OCI-LY7 (cell line): ENCODE results near the gene EDC3. TPM values are rescaled to one million over a fixed set of nuclear protein-coding genes. Genes with fewer than 3 reads are reported as not detected.

Experiments
- BruUV-seq: library from RNA; stranded (reverse); fragments of 400-500 nt; replicated peaks from 2 replicates; lab custom pipeline; 2021; lab: Mats Ljungman, UMichigan
- CTCF ChIA-PET: fragments of 300-600 bp; sonication (Branson Sonifier 250); formaldehyde crosslinking; loops from one replicate; lab custom pipeline; 2022; ENCODE audit warnings: antibody characterized with exemption; ENCODE audit not compliant: unreplicated experiment; lab: Charles Lee
- POLR2A ChIA-PET: fragments of 300-600 bp; sonication (Branson Sonifier 250); formaldehyde crosslinking; loops from one replicate; lab custom pipeline; 2022; ENCODE audit warnings: antibody characterized with exemption; lab: Charles Lee
- DNase-seq: peaks from one replicate; pipeline ENCODE4 v3.0.0-alpha.2; 2015; ENCODE audit warnings: low spot score
- H2AFZ ChIP-seq: fragments of 200-600 bp; sonication (generic), shearing (Covaris generic); 2 replicates; pipeline ENCODE4 v1.6.1; 2014; ENCODE audit warnings: mild to moderate bottlenecking, antibody characterized with exemption, low read length, moderate library complexity
- H3K27ac ChIP-seq: fragments of 200-600 bp; sonication (generic); 2 replicates; pipeline ENCODE4 v1.5.1; 2014; ENCODE audit warnings: mixed run types, low read depth, mild to moderate bottlenecking, moderate library complexity, low read length, inconsistent platforms; ENCODE audit not compliant: poor library complexity, severe bottlenecking
- H3K36me3 ChIP-seq: fragments of 200-600 bp; sonication (generic); 2 replicates; pipeline ENCODE4 v1.6.1; 2014; ENCODE audit warnings: mild to moderate bottlenecking, antibody characterized with exemption, low read length, moderate library complexity, mixed read lengths; ENCODE audit not compliant: insufficient read depth
- H3K4me1 ChIP-seq: fragments of 200-600 bp; sonication (generic); 2 replicates; pipeline ENCODE4 v1.5.1; 2014; ENCODE audit warnings: mild to moderate bottlenecking, low read length; ENCODE audit not compliant: insufficient read depth, poor library complexity, severe bottlenecking
- H3K4me2 ChIP-seq: fragments of 200-600 bp; sonication (generic); 2 replicates; pipeline ENCODE4 v1.6.1; 2014; ENCODE audit warnings: mild to moderate bottlenecking, low read length
- H3K4me3 ChIP-seq: fragments of 200-600 bp; sonication (generic); 2 replicates; pipeline ENCODE4 v1.5.1; 2014; ENCODE audit warnings: mild to moderate bottlenecking, low read depth, low read length; ENCODE audit not compliant: poor library complexity, severe bottlenecking
- H3K79me2 ChIP-seq: fragments of 200-600 bp; sonication (generic); 2 replicates; pipeline ENCODE4 v1.6.1; 2016; ENCODE audit warnings: low read depth, mild to moderate bottlenecking, low read length, moderate library complexity, mixed read lengths; ENCODE audit not compliant: insufficient read depth
- H3K9me2 ChIP-seq: fragments of 200-600 bp; sonication (generic); 2 replicates; pipeline ENCODE4 v1.6.1; 2016; ENCODE audit warnings: mild to moderate bottlenecking, low read length, mixed read lengths; ENCODE audit not compliant: insufficient read depth
- H3K9me3 ChIP-seq: fragments of 200-600 bp; sonication (generic); 2 replicates; pipeline ENCODE4 v1.6.1; 2014; ENCODE audit warnings: mild to moderate bottlenecking, mixed run types, low read length, mixed read lengths
- H4K20me1 ChIP-seq: fragments of 200-600 bp; sonication (generic); 2 replicates; pipeline ENCODE4 v1.6.1; 2014; ENCODE audit warnings: mild to moderate bottlenecking, antibody characterized with exemption, low read length, moderate library complexity, mixed read lengths; ENCODE audit not compliant: insufficient read depth
- EZH2phosphoT487 ChIP-seq: fragments of 200-600 bp; sonication (generic); IDR thresholded peaks from 2 replicates; pipeline ENCODE4 v1.6.1; 2018; ENCODE audit warnings: low read depth, borderline replicate concordance, mild to moderate bottlenecking, mixed run types, antibody characterized with exemption, low read length, moderate library complexity, mixed read lengths
- intact Hi-C: fragments of 100-400 bp; cut with micrococcal nuclease; formaldehyde crosslinking; loops from one replicate; pipeline ENCODE4 v1.10.0; 2022; ENCODE audit not compliant: unreplicated experiment
- total RNA-seq, 2 experiments: library from RNA; depleted of rRNA in 1 of 2; stranded (reverse); fragments of >200 nt in 1 of 2; shearing (Covaris generic) in 1 of 2; gene quantifications; 2 replicates each; pipeline ENCODE4 v1.2.3, GENCODE V29; 2014 to 2022
- TF ChIP-seq, protein P1 (sequence below): fragments of 200-600 bp; sonication (generic); conservative IDR thresholded peaks from 2 replicates; pipeline ENCODE4 v1.5.1; 2014; ENCODE audit warnings: mild to moderate bottlenecking, antibody characterized with exemption, low read length, moderate library complexity, mixed read lengths

The EDC3 gene
- total RNA-seq, 2 experiments from 2014 or later, result 13.4 to 51.4 TPM

DNA sequence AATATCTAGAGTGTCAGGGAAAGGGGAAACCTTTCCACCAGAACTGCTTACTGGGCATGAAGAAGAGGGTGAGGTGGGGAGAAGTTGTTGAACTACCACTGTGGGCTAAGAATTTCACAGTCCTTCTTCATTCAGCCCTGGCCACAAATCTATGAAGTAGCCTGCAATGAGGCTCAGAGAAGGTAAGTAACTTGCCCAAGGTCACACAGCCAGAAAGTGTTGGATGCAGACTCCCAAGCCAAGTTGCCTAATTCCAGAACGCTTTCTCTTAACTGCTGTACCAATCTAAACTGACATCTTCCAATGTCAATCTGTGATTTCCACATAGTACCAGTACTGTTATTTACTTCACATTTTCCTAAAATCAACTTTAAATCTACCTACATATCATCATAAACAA, 27.4 kb upstream of the EDC3 start:
- Histone ChIP-seq H3K79me2 (no peaks in the 10 kb centered on the region), H3K4me1 (no peaks in the 10 kb centered on the region), H3K27ac (no peak overlapping the region), H3K36me3 (no peaks in the 10 kb centered on the region), H4K20me1 (no peaks in the 10 kb centered on the region), H3K4me3 (no peak overlapping the region), H2AFZ (no peak overlapping the region), H3K9me2 (no peaks in the 10 kb centered on the region), H3K9me3 (no peaks in the 10 kb centered on the region), H3K4me2 (no peak overlapping the region)
- intact Hi-C loops, result no loop called here
- no TSS peak for BruUV-seq
- CTCF ChIA-PET, result no interaction called here
- POLR2A ChIA-PET, result no interaction called here
- DNase-seq, result no peak
- no peak for TF ChIP-seq EZH2phosphoT487
- TF ChIP-seq, protein P1, sequence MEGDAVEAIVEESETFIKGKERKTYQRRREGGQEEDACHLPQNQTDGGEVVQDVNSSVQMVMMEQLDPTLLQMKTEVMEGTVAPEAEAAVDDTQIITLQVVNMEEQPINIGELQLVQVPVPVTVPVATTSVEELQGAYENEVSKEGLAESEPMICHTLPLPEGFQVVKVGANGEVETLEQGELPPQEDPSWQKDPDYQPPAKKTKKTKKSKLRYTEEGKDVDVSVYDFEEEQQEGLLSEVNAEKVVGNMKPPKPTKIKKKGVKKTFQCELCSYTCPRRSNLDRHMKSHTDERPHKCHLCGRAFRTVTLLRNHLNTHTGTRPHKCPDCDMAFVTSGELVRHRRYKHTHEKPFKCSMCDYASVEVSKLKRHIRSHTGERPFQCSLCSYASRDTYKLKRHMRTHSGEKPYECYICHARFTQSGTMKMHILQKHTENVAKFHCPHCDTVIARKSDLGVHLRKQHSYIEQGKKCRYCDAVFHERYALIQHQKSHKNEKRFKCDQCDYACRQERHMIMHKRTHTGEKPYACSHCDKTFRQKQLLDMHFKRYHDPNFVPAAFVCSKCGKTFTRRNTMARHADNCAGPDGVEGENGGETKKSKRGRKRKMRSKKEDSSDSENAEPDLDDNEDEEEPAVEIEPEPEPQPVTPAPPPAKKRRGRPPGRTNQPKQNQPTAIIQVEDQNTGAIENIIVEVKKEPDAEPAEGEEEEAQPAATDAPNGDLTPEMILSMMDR, result no peak

DNA sequence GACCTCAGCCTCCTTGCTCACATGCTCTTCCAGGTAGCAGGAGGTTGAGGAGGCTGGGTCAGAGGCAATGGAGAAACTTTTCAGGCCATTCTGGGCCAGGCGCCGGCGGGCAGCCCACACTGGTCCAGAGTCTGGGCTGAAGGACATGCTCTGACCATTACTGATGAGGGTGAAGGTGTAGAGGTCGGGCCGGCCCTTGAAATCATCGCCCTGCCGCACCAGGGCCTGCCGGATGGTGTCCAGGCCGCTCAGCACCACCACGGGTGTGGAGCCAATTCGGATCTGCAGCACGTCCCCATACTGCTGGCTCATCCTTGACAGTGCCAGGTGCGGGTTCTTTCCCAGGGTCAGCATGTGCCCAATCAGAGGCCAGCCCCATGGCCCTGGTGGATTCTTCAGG, 26.8 kb upstream of the EDC3 start:
- no peak for TF ChIP-seq EZH2phosphoT487
- TF ChIP-seq, protein P1, result no peak
- Histone ChIP-seq H3K27ac (no peak overlapping the region), H3K9me3 (no peaks in the 10 kb centered on the region), H4K20me1 (no peaks in the 10 kb centered on the region), H3K4me2 (no peak overlapping the region), H3K79me2 (no peaks in the 10 kb centered on the region), H3K36me3 (no peaks in the 10 kb centered on the region), H3K4me3 (no peak overlapping the region), H3K9me2 (no peaks in the 10 kb centered on the region), H2AFZ (no peak overlapping the region), H3K4me1 (no peaks in the 10 kb centered on the region)
- POLR2A ChIA-PET, result no interaction called here
- intact Hi-C loops, result no loop called here
- CTCF ChIA-PET, result no interaction called here
- no peak for DNase-seq
- BruUV-seq, result no TSS peak

DNA sequence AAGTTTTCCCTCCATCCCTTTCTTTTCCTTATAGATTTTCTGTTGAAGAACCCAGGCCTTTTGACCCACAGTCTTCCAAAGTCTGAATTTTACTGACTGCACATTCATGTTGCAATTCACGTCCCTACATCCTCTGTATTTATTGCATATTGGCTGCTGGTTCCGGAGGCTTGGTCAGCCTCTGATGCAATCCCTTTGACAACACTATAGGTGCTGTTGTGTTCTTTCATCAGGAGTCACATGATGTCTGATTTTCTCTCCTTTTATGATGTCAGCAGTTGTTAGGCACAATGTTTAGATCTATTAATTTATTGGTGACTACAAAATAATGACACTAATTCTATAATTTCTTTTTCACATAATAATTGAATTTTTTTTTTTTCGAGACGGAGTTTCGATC, 20.8 kb upstream of the EDC3 start:
- H3K27ac ChIP-seq, result no peak overlapping the region
- CTCF ChIA-PET, result no interaction called here
- H3K79me2 ChIP-seq, result no peaks in the 10 kb centered on the region
- BruUV-seq, result no TSS peak
- DNase-seq, result no peak
- POLR2A ChIA-PET, result interaction anchor here (0.7 kb wide), 1 partner anchor 1340 kb away, joined by 3 read pairs; no protein-coding TSS in a partner anchor
- H3K4me1 ChIP-seq, result no peaks in the 10 kb centered on the region
- H3K9me3 ChIP-seq, result no peaks in the 10 kb centered on the region
- intact Hi-C loops, result no loop called here
- H4K20me1 ChIP-seq, result no peaks in the 10 kb centered on the region
- no peaks in the 10 kb centered on the region for H3K9me2 ChIP-seq
- no peak overlapping the region for H2AFZ ChIP-seq
- H3K4me3 ChIP-seq, result no peak overlapping the region
- no peak for TF ChIP-seq EZH2phosphoT487
- TF ChIP-seq, protein P1, result no peak
- H3K36me3 ChIP-seq, result no peaks in the 10 kb centered on the region
- no peak overlapping the region for H3K4me2 ChIP-seq
